ENCODE data around the gene UMAD1.
"Not testable (repeated sequence)": the region's sequence is repeated elsewhere in the genome, so short reads cannot be mapped to it uniquely, and the experiment has no call there.

Gene UMAD1

DNA sequence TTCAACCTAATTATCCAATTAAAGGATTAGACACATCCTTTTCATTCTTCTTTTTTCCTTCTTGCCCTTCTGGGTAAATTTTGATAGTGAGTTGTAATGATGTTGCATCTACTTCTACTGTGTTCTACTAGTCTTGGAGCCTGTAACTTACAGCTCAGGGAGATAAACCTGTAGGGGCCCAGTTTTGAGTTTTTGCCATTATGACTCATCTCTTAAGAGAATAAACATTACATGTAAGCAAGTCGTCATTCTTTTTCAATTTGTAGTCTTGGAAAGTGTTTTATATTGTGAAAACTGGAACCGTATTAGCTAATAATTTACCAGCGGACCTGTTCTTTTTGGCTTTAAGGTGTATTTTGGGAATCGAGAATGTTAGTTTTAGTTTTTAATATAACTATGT lies 167.6 kb downstream of the UMAD1 start:
- no peak for DNase-seq

DNA sequence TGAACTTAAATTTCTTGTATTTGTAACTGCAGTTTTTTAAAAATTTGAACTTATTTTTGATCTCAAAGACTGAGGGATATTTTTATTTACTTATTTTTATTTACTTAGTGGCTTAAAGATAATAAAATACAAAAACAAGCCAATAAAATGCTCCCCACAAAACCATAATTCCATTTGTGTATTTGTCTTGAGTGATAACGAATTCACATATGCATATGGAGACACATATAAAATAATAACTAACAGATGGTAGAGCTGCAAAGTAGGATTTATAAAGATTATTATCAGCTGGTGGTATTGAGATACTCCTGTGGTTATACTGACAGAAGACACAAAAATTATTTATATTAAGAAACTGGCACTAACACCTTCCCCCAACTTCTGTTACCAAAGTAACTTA lies 168.1 kb downstream of the UMAD1 start:
- DNase-seq: no peak

DNA sequence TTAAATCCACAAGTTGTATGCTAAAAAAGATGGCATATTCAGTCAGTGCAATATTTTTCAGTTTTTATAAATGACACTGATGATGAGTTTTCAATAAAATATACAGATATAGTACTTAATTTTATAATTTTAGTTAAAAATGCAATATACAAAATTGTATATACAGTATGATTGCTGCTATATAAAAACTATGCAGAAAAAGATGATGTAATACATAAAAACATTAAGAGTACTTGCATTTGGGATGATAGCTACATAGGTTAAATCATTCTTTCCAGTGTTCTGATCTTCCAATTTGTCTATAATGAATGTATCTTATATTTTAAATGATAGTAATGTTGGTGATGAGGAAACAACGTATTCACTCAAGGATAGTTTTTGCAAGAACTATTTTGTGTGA lies 169.8 kb downstream of the UMAD1 start:
- DNase-seq: no peak

DNA sequence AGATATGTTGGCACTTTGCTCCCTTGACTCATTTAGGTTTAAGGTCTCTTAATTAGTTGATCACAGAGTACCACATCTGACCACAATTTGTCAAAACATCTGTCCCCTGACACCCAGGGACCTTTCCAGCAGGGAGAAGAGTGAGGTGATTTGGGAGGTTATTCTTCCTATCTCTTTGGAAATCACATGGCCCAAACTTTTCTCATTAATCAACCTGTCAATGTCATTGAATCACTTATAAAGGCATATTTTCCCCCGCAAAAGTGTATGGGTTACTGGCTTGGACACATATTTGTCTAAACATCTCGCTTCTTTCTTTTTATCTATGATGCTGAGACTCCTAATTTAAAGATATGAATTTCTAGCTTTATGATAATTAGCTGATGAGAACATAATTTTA lies 170.3 kb downstream of the UMAD1 start:
- DNase-seq: no peak

DNA sequence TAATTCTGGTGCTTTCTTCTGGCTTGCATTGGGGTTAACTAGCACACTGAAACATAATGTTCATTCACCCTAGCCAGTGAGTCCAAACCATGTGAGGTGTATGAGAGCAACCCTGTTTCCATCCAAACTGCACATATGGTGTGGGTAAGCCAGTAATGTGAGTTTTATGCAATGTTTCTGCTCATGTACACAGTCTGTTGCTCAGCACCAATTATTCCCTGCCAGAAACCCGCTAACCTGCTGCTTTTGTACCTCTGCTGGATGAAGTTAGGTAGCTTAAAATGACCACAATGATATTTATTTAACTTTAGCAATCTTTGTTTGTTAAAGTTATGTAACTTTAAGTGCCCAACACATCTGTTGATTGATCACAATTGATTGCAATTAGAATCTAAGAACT lies 171.6 kb downstream of the UMAD1 start:
- no peak for DNase-seq

DNA sequence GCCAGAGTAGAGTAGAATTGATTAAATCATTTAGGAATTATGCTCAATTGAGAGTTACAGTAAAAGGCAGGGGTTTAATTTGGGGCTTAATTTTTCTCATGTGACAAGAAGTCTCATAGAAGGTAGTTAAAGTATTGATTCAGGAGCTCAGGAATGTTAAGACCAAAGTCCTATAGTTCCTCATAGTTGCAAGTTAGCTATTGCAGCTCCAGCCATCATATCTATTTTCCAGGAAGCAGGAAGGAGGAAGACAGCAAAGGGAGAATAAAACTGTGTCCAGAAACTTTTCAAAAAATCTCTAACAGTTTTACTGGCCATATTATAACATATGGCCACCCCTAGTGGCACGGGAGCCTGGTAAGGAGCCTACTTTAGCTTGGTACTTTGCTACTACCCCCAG lies 174.8 kb downstream of the UMAD1 start:
- no peak for DNase-seq

DNA sequence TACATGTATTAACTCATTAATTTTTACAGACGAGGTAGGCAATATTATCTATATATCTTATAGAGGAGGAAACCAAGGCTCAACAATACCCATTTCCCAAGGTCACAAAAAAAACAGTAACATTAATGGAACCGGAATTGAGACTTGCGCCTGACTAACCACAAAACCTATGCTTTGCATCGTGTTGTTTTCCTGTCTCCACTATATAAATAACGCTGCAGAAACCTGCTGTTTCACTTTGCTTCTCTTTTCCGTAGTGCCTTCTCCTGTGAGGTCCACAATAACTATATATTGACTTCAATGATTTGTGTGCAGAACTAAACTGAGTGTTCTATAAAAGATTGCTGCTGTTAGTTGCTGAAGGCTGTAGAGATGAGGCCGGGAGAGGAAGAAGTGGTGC lies 175.5 kb downstream of the UMAD1 start:
- DNase-seq: no peak

DNA sequence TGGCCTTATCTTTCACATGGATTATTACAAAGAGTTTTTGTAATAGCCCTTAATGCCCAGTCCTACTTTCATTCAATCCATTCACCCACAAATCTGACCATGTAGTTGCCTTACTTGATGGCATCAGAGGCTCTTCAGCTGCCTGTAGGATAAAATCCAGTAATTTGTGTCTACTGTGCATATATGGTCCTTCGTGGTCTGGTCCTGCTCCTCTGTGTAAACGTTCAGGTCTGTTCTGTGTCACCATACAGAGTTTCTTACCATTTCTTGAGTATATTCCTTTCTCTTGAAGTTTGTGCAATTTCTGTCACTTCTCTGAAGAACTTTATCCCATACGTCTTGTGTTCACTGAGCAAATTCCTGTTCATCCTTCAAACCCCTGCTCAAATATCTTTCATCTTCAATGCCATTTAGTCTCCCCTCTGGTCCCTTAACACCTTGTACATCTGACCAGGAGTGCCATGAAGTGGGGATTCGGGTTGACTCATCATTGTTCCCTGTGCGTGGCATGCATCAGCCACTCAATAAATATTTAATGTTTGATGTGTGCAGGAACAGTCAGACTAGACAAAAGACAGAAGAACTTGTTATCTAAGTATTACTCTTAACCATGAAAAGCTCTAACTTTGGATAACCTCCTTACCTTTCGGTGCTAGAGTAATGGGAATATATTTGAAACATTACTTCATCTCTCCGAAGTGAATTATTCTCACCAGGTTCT lies 176.4 kb downstream of the UMAD1 start:
- DNase-seq: no peak

DNA sequence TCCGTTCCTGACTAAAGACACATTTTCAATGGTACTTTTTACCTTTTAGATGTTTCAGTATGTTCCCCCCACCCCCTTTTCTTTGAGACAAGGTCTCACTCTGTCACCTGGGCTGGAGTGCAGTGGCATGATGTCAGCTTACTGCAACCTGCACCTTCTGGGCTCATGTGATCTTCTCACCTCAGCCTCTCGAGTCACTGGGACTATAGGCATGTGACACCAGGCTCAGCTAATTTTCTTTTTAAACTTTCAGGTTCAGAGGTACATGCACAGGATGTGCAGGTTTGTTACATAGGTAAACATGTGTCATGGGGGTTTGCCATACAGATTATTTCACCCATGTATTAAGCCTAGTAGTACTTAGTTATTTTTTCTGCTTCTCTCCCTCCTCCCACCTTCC lies 177.2 kb downstream of the UMAD1 start:
- no peak for DNase-seq

DNA sequence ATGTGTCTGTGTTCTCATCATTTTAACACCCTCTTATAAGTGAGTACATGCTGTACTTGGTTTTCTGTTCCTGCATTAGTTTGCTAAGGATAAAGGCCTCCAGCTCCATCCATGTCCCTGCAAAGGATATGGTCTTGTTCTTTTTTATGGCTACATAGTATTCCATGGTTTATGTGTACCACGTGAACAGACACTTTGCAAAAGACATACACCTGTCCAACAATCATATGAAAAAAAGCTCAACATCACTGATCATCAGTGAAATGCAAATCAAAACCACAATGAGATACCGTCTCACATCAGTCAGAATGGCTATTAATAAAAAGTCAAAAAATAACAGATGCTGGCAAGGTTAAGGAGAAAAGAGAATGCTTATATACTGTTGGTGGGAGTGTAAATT lies 177.6 kb downstream of the UMAD1 start:
- DNase-seq: not testable (repeated sequence)

DNA sequence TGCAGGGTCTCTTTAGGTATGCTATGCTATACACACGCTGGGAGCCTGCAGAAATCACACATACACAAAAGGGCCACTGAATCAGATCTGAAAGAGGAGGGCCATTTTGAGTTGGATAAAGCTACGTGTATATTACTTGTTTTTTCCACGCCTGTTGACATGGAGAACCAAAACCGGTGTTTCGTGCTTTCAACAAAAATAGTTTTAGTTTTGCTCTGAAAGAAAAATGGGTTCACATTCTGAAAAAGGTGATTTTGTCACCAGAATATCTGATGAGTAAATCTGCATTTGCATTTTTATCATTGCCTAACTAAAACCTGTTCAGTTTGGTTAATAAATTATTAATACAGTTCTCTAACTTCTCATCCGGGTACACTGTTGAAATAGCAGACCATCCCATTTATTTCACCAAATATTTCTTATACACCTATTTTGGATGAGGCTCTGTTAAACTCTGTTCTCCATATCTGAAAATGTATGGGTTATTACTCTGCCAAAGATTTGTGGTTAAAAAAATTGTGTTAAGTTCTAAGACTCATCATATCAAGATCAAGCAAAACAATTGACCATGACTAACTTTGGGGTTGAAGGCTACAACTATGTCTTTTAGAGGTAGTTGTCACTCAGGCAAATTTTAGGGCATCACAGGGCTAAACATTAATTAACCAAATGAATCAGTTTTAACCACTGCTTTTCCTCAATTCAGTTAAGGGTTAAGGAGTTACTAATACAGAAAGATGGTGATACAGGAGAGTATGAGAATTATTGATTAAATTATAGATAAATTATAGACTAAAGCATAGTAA lies 179.1 kb downstream of the UMAD1 start:
- no peak for DNase-seq

DNA sequence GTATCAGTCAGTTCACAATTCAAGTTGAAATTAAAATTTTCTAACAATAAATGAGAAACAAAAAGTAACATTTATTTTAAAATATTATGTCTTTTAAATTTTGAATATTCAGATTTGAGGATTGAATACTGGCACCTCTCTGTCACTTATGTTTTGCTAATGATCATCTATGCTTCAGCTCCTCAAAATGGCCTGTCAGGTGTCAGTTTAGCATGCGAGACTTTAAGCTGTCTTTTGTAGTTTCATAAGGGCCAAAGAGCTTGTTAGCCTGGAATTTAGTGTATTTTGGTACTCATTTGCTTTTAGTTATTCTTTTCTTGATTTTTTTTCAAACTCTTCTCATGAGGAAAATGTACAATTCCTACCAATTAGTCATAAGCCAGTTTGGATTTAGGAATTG lies 179.9 kb downstream of the UMAD1 start:
- no peak for DNase-seq

DNA sequence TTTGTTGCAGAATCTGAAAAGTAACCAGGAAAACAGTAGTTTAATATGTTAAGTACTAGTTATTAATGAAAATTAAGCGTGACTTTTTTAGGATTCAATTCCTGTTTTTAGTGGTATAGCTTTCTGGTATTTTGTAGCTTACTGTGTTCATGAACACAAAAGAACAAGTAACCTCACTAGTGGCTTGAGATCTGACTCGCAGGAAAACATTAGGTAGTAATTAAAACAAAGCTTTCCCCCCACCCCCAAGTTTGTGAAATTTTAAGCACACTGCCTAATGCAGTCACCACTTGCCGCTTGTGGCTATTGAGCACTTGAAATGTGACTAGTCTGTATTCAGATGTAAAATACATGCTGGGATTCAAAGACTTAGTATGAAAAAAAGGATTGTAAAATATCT lies 180.4 kb downstream of the UMAD1 start:
- no peak for DNase-seq

DNA sequence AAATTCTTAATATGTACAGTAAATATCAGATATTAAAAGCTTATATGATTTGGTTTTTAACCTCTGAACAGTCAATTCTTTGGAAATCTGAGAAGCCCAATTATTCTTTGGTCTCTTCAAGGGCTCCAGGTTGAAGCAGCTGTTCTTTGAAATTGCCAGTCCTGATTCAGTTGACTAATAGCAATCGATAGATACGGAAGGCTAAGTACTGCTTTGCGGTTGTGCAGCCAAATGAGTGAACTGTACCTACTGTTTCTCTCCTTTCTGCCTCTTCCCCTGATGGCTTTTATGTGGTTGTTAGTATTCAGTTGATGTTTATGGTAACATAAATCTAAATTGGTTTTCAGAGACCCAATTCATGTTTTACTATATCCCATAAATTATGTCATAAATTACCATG lies 181.0 kb downstream of the UMAD1 start:
- no peak for DNase-seq

DNA sequence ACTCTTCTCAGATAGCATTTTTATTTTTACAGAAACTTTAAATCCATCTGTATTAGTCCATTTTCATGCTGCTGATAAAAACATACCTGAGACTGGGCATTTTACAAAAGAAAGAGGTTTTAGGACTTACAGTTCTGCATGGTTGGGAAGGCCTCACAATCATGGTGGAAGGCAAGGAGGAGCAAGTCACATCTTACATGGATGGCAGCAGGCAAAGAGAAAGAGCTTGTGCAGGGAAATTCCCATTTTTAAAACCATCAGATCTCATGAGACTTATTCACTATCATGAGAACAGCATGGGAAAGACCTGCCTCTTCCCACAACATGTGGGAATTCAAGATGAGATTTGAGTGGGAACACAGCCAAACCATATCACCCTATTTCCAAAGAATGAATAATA lies 184.7 kb downstream of the UMAD1 start:
- DNase-seq: not testable (repeated sequence)

DNA sequence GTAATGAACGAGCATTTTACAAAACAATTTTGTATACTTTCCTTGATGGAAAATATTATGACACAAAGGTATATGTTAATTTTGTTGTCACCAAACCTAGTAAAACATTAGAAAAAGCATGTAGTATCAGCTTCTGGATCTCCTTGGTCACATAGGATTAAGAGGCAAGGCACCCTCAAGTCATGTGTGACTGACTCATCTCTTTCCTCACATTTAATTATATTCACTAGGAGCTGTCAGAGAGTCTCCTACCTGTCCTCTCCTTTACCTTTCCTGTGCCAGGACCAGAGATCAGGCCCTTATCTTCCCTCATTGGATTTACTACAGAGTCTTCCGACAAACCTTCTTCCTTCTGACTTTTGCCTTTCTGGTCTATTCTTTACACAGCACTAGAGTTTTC lies 189.1 kb downstream of the UMAD1 start:
- DNase-seq: no peak

DNA sequence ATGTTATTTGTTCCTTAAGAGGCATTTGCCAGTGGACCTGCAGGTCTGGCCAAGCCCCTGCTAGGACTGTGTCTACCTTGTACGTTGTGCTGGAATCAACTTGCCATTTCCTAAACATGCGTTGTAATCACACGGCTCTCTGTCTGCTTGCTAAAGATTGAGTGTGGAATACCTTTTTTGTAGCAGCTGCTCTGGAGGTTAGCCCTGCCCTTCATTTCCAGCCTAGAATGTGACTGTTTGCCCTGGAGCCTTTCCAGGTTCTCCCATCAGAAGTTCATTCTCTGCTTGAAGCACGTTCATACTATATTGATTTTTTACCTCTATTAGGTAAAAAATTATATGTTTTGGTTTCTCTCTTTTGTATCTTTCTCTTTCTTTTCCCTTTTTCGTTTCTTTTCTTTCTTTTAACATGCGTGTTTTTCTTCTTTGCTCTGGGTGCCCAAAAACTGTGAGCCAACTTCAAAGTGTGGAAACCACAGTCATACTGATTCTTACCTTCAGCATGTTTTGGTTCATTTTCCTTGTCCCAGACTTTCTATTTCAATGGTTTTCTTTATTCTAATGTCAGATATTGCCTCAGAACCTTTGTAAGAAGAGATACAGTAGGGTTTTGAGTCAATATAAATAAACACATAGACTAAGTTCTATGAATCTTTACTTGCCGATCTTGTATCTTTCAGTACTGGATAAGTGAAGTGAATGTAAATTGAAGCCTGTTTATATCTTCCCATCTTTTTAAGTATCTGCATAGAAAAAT lies 189.7 kb downstream of the UMAD1 start:
- DNase-seq: no peak

DNA sequence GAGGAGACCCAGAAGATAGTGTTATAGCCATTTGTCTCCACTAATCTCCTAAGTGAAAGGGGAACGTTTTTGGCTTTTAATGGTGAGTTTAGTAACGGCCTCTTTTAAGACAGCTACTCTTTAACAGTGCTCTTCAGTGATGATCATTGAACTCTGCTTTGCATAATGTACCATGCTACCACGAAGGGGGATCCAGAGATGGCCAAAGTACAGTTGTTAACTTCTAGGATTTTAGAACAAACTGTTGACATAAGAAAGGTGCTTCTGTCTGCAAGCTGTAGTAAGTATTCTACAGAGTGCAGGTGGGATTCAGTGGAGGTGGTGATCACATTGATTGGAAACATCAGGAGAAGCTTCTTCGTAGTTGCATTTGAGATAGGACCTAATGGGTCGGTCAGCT lies 192.0 kb downstream of the UMAD1 start:
- DNase-seq: no peak

DNA sequence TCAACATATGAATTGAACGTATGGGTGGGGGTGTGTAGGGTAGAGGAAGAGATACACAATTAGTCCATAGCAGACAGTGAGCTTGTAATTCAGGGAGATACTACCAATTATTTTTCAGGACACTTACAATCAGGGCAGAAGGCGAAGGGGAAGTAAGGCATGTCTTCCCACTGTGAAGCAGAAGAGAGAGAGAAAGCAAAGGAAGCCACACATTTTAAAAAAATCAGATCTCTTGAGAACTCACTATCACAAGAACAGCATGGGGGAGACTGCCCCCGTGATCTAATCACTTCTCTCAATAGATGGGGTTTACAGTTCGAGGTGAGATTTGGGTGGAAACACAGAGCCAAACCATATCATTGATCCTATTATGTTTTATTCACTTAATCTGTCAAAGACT lies 194.2 kb downstream of the UMAD1 start:
- no peak for DNase-seq

DNA sequence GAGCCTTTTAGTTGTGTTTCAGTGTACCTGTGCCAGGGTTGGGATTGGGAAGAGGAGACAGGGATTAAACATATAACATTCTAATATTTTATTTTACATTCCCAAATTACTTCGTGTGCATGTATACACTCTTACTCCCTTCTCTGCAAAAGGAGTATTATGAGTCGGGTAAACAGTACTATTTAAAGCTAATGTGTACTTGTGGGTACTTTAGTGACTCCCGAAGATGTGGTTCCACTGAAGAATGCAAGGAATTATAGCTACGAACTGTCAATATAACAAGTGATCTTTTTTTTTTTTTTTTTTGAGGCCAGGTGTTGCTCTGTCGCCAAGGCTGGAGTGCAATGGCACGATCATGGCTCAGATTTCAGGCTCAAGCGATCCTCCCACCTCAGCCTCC lies 200.5 kb downstream of the UMAD1 start:
- DNase-seq: no peak

DNA sequence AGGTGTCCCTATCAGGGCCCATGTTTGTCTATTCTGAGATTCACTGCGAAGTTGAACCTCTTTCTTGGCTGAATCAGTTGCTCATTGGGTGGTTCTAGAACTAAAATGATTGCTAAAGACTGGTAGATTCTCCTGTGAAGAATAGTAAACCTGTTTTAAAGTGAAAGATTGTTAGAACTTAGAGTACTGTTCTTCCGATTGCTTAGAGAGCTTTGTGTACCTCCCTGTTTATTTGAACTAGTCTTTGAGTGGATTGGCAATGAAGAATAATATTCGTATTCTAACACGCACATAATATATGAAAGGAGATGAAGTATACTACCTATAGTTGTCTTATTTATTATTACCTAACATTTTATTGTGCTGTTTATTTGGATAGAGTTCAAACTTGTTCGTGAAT lies 202.7 kb downstream of the UMAD1 start:
- DNase-seq: no peak

DNA sequence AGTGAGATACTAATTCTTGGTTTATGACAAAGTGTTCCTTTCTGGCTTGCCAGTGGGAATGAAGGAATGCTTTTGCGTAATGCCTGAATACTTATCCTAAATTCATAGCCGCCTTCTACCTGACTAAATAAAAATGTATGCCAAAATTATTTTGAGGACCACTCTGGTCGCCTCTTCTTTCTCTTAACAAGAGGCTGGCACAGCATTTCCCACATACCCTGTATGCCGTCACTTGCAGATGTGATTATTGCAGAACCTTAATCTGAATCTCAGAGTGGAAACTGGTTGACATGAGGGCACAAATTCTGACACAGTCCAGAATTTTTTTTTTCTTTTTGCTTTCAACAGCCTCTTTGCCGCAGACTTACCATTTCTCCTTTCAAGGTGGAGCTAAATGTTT lies 203.4 kb downstream of the UMAD1 start:
- no peak for DNase-seq

DNA sequence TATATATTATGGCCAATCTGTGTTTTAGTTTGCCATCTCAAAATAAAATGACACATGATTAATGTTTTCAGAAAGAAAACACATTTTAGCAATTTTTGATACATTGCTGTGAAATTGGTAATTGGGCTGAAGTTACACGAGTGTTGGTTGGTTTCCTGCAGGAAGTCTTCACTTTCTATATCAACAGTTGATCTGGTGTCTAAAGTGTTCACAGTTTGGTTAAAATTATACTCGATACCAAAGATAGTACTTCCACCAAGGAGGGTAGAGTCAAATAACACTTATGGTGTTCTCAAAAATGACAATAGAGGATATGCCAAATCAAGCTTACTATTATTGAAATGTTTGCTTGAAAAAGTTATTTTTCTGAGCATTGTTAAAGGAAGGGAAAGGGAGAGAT lies 207.7 kb downstream of the UMAD1 start:
- DNase-seq: no peak

DNA sequence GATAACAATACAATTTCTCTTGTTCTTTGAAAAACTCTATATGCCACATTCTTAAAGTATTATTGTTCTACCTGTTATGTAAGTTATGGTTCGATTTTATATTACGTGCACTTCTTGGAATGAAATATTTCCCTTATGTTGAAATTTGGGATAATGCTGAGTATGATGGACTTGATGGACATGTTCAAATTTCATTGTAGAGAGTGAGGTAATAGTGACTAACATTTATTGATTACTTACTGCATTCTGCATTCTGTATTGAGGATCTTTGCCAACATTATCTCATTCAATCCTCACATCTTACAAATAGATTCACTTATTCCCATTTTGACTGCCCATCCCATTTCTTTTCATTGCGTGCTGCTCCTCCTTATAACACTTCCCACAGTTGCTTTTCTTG lies 208.3 kb downstream of the UMAD1 start:
- no peak for DNase-seq
